GM19372 (cell line): Measurements from ENCODE around the gene ARL10.

Source experiments
- ATAC-seq: cut with Tn5 transposase; IDR thresholded peaks from one replicate; pipeline ENCODE4 v1.9.1; 2021; ENCODE audit warnings: mild to moderate bottlenecking, low read depth, moderate library complexity; ENCODE audit not compliant: unreplicated experiment

ARL10 gene

DNA sequence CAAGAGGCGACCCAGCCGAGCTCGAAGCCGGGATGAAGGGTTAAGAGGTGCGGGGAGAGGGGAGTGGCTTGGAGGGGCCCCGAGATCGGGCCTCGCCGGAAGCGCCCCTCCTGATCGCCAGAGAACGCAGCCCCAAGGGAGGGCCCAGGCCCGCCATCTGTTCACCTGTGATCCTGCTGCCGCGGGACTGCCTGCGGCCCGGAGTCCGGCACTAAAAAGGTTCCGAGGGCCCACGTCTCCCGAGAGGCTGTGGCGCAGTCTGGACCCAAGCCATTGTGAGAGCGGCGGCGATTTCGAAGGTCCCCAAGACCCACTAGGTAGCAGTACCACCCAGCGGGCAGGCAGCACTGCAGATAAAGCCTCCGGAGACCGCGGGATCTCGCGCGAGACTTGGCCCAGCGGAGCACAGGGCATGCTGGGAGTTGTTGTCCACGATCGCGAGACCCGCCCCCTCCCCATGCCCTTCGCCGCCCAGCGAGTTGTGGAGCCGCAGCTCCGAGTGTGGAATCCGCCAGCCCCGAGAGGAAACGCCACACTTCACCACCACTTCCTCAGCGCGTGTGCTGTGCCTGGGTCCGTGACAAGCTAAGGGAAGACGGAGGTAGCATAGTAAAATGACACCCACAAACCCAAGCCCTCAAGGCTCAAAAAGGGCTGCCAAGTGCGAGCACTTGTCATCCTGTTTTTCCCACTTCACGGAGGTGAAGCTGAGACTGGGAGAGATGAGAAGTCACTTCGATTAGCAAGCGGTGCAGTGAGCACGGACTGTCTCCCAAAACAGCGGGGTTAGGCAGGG, 3.7 kb upstream of the ARL10 start, which contains the start of gene KIAA1191:
Gene KIAA1191, minus strand, starts transcription at position 328 of the 796 bp plus-strand sequence. CDS start 2,256 bp downstream, outside the sequence.
- ATAC-seq, result peak; percentile 83

GRCh38 chr5:176362233-176362490, 3.1 kb upstream of the ARL10 start:
- ATAC-seq, result no peak

DNA sequence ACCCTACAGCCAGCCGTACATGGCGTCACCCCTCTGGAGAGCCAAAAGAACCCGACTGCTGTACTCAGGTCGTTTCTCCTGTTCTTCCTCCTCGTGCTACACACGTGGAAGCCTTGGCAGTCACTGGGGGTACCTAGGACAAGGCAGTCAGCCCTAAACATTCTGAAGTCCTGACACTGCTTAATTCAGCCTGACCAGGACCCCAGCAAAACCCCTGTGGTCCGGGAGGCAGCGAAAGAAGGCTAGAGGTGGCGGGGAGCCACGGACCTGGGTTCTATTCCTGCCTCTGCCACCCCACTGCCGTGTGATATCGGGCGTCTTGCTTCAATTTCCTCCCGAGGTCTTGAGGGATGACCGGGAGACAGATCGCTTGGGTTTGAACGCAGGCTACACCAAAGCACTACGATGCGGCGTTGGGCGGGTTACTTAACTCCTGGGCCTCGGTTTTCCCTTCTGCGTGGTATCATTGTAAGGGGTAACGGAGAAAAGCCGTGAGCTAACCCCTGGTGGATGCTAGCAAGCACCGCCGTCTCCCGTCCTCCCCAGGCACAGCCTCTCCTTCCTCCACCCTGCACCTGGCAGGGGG, 429 bp upstream of the ARL10 start:
- ATAC-seq, result no peak

DNA sequence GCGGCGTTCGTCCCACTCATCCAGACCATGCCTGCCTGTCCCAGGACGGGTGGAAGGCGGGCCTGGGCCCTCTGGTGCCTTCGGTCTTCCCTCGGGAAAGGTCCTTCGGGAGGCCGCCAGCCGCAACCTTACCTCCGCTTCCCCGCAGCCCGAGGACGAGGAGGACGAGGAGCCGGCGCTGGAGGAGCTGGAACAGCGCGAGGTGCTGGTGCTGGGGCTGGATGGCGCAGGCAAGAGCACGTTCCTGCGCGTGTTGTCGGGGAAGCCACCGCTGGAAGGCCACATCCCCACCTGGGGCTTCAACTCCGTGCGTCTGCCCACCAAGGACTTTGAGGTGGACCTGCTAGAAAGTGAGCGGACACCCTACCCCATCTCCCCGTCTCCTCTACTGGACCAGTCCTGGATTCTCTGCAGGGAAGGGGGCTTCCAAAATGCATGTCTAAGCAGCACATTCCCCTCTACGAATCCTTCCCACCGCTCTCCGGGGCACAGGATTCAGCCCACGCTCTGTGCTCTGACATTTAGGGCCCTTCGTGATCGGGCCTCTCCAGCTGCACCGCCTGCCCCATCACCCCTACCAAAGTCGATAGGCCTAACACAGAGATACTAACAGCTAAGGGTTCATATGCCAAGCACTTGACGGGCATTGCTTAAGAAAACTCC, 1.1 kb downstream of the ARL10 start:
- no peak for ATAC-seq

GRCh38 chr5:176368726-176369125, 3.4 kb downstream of the ARL10 start:
- ATAC-seq, result no peak

DNA sequence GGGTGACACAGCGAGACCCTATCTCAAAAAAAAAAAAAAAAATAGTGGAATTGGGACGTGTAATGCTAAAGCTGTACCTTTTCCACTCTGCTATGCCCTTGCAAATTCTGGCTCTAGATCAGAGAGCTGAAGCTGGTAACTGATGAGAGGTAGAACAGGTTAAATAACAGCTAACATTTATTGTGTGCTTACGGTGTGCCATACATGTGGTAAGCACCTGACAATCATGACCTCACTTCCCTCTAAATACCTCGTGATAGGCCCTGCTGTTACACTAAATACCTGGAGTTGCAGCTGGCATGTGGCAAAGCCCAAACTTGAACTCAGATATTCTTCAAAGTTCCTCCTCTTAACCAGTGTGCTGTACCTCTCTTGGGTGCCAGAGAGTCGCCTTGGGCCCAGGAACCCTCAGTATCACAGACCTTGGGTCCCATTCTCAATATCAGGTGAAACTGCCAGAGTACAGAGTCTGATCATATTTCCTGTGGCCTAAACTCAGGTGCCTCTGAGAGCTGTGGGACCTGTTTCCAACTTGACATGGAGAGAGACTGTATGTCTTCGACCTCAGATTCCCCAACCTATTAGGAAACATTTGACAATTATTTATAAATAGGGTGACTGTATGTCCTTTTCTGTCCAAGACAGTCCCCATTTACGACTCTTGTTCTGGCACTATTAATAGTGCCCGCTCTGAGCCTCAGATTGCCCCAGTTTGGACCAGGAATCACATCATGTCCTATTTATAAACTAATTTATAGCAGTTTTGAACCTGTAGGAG, 4.8 kb downstream of the ARL10 start:
- ATAC-seq, result no peak

- no peak for ATAC-seq
Measured at GRCh38 chr5:176371621-176372539, 6.6 kb downstream of the ARL10 start.

- no peak for ATAC-seq
Measured at GRCh38 chr5:176373100-176373818, 8.0 kb downstream of the ARL10 start.

GRCh38 chr5:176379881-176380280, 14.6 kb downstream of the ARL10 start:
- ATAC-seq, result no peak

- ATAC-seq, result no peak
Measured at GRCh38 chr5:176381423-176381822, 16.1 kb downstream of the ARL10 start.

DNA sequence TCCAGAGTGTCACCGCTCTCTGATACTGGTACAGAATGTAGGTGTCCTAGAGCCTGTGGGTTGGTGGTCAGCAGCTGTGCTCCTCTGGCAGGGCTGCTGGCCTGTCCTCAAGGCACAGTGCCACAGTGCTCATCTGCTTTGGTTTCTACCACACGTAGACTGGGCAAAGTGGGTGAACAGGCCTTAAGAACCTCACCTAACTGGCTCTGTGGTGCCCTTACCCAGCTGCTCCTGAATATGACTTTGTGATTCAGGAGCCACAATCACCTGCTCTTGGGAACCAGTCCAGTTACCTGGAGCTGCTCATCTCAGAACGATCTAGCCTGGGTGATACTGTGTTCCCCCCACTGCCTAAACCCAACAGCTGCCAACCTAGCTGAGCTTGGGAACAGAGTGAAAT, 16.7 kb downstream of the ARL10 start:
- ATAC-seq, result no peak

- ATAC-seq, result no peak
Measured at GRCh38 chr5:176382721-176383120, 17.4 kb downstream of the ARL10 start.

- no peak for ATAC-seq
Measured at GRCh38 chr5:176383248-176383905, 18.1 kb downstream of the ARL10 start.

GRCh38 chr5:176383961-176384360, 18.7 kb downstream of the ARL10 start:
- ATAC-seq, result no peak

DNA sequence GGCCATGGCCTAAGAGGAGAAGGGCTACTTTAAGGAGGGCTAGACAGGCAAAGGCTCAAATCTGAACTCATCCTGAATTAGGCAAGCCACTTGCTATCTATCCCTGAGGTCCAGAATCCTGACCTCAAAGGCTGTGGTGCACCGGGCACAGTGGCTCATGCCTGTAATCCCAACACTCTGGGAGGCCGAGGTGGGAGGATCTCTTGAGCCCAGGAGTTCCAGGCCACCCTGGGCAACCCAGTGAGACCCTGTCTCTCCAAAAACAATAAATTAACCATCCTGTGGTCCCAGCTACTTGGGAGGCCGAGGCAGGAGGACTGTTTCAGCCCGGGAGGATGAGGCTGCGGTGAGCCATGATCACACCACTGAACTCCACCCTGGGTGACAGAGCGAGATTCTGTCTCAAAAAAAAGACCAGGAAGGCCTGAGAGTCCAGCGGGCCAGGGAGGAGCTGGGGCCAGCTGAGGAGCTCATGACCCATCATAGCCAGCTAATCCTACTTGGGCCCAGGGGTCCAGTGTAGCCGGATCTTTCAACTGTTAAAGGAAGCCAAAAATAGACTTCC, 19.2 kb downstream of the ARL10 start:
- no peak for ATAC-seq

DNA sequence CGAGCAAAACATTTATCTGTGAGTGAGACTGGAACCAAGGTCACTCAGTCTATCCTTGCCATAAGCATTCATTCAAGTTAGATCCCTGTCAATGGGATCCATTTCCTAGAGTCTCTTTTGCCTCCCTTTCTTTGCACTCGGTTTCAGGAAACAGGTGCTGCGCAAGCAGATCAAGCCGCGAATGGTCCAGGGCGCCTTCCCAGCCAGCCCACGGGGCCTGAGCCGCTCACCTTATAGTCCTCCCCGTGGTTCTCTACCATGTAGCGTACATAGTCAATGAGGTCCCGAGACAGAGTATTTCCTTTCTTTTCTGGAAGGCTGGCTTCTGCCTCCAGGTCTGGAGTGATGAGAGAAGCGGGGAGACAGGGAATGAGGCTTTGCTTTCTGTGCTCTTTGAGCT, 19.7 kb downstream of the ARL10 start:
- no peak for ATAC-seq

- ATAC-seq, result no peak
Measured at GRCh38 chr5:176386491-176386890, 21.2 kb downstream of the ARL10 start.

DNA sequence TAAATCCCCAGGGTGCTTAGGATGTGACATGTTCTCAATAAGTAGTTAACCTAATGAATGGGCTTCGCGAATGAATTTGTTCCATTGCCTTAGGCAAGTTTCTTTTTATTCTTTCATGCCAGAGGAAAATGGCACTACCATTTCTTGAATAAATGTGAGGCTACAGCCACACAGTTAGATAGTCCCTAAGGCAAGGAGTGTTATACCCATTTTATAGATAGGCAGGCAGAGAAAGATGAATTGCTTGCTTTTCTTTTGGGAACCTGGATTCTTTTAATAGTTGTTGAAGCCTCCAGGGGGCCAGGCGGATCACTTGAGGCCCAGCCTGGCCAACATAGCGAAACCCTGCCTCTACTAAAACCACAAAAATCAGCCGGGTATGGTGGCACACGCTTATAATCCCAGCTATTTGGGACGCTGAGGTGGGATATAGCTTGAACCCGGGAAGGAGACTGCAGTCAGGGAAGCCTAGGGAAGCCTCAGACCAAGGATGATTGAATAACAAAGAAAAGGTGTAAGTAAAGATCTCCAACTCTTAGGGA, 22.2 kb downstream of the ARL10 start:
- ATAC-seq, result no peak
